T-helper 2 cell treated with Interferon-gamma antibody and Interleukin-4, amounts not matched to agents 5 μg/mL and 100 μg/mL, for 36 hours (primary cell): ENCODE measurements around the gene DDX11.
"Not testable (repeated sequence)": the region's sequence is repeated elsewhere in the genome, so short reads cannot be mapped to it uniquely, and the experiment has no call there.

Source experiments
- DNase-seq: peaks from one replicate; pipeline ENCODE4 v3.0.0; 2021; ENCODE audit warnings: low spot score
- H3K27ac Mint-ChIP-seq: one replicate; pipeline ENCODE4 v1.8.0; 2021; ENCODE audit warnings: mild to moderate bottlenecking, mixed read lengths
- H3K27me3 Mint-ChIP-seq: one replicate; pipeline ENCODE4 v1.8.0; 2021; ENCODE audit warnings: low read depth, mixed read lengths
- H3K36me3 Mint-ChIP-seq: one replicate; pipeline ENCODE4 v1.8.0; 2021; ENCODE audit warnings: low read depth, mixed read lengths
- H3K4me1 Mint-ChIP-seq: one replicate; pipeline ENCODE4 v1.8.0; 2021; ENCODE audit warnings: low read depth, mixed read lengths
- H3K4me3 Mint-ChIP-seq: one replicate; pipeline ENCODE4 v1.8.0; 2022; ENCODE audit warnings: mild to moderate bottlenecking, moderate library complexity, mixed read lengths
- H3K9me3 Mint-ChIP-seq: one replicate; pipeline ENCODE4 v1.8.0; 2021; ENCODE audit warnings: mixed read lengths

Gene DDX11

DNA sequence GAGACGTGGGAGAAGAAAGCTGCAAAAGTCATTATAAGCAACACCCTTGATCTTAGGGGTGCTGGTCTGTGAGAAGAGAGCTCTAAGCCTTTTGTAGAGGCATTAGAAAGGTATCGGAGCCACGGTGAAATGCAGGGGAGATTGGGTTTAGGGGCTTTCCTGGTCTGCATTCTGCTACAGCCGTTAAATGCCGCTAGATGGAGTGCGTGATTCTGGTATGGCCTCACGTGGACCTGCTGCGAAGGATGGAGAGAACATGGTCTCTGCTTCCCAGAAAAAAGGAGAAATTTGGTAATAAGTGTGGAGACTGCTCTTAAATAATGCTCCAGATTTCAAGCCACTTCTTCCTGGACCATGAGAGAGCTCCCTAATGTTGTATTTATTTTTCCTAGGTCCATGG is 4.3 kb downstream of the DDX11 start:
- not testable (repeated sequence) for H3K4me3 Mint-ChIP-seq, H3K9me3 Mint-ChIP-seq, DNase-seq, H3K27ac Mint-ChIP-seq, H3K27me3 Mint-ChIP-seq
- Mint-ChIP-seq H3K36me3 (peaks cover 24% of the 10 kb centered on the region), H3K4me1 (peaks cover 25% of the 10 kb centered on the region)

DNA sequence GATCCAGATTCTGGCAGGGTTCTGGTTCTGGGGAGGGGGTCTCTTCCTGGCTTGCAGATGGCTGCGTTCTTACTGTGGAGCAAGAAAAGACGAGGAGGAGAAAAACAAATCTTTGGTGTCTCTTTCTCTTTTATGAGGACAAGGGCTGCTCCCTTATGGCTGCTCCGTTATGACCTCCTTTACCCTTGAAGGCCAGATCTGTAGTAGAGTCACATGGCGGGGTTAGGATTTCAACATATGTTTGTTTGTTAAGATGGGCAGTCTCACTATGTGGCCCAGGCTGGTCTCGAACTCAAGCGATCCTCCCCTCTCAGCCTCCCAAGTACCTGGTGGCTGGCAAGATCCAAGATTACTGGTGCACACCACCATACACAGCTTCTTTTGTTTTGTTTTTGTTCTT is 5.8 kb downstream of the DDX11 start:
- H3K4me3 Mint-ChIP-seq, H3K27ac Mint-ChIP-seq, DNase-seq, H3K27me3 Mint-ChIP-seq, H3K9me3 Mint-ChIP-seq: not testable (repeated sequence)
- Mint-ChIP-seq H3K36me3 (peaks cover 29% of the 10 kb centered on the region), H3K4me1 (peaks cover 22% of the 10 kb centered on the region)

DNA sequence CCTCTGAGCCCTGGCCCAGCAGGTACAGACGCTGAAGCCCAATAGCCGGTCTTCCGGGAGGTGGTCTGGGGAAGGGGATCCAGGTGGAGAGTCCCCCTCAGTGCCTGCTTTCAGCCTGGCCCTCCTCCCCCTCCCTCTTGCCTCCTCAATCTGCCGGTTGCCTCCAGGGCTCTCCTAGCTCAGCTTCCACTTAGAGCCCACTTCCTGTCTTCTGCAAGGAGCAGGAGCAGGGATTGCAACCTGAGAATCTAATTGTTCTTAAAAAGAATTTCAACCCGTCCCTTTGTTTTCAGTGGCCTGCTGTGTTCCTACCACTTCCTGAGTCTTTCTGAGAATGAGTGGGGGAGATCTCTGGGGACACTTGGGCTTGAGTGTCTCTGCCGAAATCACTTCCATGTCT is 6.6 kb downstream of the DDX11 start:
- peaks cover 20% of the 10 kb centered on the region for H3K4me1 Mint-ChIP-seq
- not testable (repeated sequence) for H3K27me3 Mint-ChIP-seq, DNase-seq, H3K9me3 Mint-ChIP-seq
- peak overlapping the region; percentile 56 for H3K4me3 Mint-ChIP-seq
- H3K27ac Mint-ChIP-seq, result peak overlapping the region; percentile 79
- H3K36me3 Mint-ChIP-seq, result peaks cover 32% of the 10 kb centered on the region

DNA sequence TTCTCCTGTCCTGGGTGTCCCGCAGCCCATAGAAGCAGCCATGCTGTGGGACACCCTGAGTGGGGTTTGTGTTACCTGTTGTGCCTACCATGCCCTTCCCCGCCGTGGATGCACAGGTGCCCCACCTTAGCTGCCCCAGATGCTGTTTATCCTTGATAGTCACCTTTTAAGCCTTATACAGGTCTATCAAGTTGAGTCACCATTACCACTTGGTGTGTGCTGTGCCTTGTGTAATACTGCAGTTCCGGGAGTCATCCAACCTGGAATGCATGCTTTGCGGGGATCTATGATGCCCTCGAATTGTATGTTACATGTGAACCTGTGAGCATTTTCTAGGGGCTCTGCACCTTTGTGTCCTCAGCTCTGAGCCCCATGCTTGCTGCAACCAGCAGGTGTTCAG is 7.6 kb downstream of the DDX11 start:
- not testable (repeated sequence) for H3K4me3 Mint-ChIP-seq, DNase-seq, H3K9me3 Mint-ChIP-seq, H3K27me3 Mint-ChIP-seq, H3K27ac Mint-ChIP-seq
- peaks cover 13% of the 10 kb centered on the region for H3K4me1 Mint-ChIP-seq
- H3K36me3 Mint-ChIP-seq, result peaks cover 28% of the 10 kb centered on the region

DNA sequence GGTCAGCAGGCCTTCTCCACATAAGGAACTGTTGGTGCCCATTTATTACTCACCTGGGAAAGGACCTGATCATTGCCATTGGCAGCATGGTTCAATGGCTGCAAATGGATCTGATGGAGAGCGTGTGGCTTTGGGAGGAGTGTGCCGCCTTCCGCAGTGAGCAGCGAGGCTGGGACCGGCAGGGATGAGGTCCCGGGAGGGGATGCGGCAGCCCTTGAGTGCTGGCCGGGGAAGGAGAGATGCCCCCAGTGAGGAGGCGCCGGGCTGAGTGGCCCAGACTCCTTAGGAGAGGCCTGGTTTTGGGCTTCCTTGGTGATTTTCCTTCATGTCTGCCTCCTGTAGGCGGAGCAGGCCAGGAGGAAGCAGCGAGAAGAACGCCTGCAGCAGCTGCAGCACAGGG is 10.6 kb downstream of the DDX11 start:
- H3K9me3 Mint-ChIP-seq, H3K27me3 Mint-ChIP-seq, H3K4me3 Mint-ChIP-seq, H3K27ac Mint-ChIP-seq, H3K4me1 Mint-ChIP-seq, DNase-seq: not testable (repeated sequence)
- peaks cover 29% of the 10 kb centered on the region for H3K36me3 Mint-ChIP-seq

DNA sequence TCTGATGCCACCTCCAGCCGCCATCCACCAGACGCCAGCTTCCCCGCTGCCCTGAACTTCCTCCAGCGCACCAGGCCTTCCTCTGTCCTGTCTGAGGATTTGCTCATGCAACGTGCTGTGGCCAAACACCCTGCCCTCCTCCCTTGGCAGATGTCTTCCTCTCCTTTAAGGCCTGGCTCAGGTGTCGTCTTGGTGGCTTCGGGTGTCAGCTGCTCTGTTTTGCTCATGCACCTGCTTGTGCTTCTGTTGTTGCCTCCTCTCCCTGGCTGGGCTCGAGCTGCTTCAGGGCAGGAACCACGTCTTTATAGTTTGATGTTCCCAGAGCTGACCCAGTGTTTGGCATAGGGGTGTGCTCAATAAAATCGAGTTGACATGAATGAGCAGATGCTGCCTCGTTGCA is 12.4 kb downstream of the DDX11 start:
- not testable (repeated sequence) for H3K9me3 Mint-ChIP-seq, H3K27ac Mint-ChIP-seq, DNase-seq, H3K27me3 Mint-ChIP-seq, H3K4me3 Mint-ChIP-seq, H3K4me1 Mint-ChIP-seq
- H3K36me3 Mint-ChIP-seq, result peaks cover 19% of the 10 kb centered on the region

DNA sequence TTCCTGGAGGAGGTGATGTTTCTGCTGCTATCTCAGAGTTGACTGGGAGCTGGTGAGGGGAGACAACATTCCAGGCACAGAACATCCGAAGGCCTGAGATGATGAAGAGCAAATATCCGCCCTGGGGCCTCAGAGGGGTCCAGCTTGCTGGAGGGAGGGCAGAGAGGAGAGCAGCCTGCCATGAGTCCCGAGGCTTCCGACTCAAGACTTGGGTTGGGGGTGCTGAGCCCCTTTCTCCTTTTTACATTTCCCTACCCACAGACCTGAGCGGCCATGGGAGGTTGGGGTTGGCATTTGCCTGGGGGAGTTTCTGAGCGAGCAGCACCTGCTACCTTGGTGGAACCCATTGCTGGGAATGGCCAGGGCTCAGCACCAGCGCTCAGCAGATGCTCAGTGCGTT is 13.8 kb downstream of the DDX11 start:
- not testable (repeated sequence) for DNase-seq, H3K4me3 Mint-ChIP-seq, H3K9me3 Mint-ChIP-seq, H3K27me3 Mint-ChIP-seq, H3K27ac Mint-ChIP-seq, H3K4me1 Mint-ChIP-seq
- H3K36me3 Mint-ChIP-seq, result peaks cover 20% of the 10 kb centered on the region

DNA sequence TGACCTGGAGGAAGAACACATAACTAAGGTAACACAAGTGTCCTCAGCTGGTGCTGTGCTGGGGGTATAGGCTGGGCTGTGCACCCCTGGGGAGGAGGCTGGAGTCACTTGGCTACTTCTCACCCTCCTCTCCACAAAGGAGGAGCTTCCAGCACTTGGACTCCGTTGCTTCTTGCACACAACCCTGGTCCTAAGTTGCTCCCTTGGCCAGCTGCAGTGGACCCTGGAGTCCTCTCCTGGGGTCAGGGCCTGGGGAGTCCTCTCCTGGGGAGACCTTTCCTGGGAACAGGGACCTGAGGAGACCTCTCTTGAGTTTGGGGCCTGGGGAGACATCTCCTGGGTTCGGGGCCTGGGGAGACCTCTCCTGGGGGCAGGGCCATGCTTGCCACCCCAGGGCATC is 14.3 kb downstream of the DDX11 start:
- H3K4me1 Mint-ChIP-seq, H3K27me3 Mint-ChIP-seq, DNase-seq, H3K27ac Mint-ChIP-seq, H3K9me3 Mint-ChIP-seq, H3K4me3 Mint-ChIP-seq: not testable (repeated sequence)
- peaks cover 24% of the 10 kb centered on the region for H3K36me3 Mint-ChIP-seq

DNA sequence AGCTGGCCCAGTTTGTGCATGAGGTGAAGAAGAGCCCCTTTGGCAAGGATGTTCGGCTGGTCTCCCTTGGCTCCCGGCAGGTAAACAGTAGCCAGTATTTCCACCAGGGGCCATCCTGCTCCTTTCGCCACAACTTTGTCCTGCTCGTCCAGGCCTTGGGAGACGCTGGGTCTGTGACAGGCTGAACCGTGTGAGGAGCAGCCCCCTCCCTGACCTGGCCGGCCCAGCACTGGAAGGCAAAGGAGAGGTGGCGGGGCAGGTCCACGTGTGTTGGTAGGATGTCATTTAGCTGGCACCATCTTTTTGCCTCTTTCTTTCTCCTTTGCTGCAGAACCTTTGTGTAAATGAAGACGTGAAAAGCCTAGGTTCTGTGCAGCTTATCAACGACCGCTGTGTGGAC is 15.4 kb downstream of the DDX11 start:
- Mint-ChIP-seq H3K27ac (no peak overlapping the region), H3K4me3 (no peak overlapping the region), H3K4me1 (no peaks in the 10 kb centered on the region), H3K36me3 (peaks cover 26% of the 10 kb centered on the region), H3K9me3 (no peaks in the 10 kb centered on the region), H3K27me3 (no peaks in the 10 kb centered on the region)
- DNase-seq, result no peak

DNA sequence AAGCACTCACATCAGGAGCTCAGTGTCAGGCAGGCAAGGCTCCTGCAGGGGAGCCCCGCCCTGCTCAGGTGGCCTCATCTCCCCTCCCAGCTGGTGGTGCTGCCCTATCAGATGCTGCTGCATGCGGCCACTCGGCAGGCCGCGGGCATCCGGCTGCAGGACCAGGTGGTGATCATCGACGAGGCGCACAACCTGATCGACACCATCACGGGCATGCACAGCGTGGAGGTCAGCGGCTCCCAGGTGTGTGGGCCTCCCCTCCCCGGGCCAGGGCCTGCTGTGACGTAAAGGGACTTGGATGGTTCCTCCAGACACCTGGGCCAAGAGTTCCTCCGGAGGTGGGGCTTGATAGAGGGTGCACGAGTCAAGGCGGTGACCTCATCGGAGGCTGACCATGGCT is 18.0 kb downstream of the DDX11 start:
- H3K4me1 Mint-ChIP-seq, H3K27ac Mint-ChIP-seq, DNase-seq, H3K27me3 Mint-ChIP-seq, H3K9me3 Mint-ChIP-seq, H3K4me3 Mint-ChIP-seq: not testable (repeated sequence)
- peaks cover 28% of the 10 kb centered on the region for H3K36me3 Mint-ChIP-seq

DNA sequence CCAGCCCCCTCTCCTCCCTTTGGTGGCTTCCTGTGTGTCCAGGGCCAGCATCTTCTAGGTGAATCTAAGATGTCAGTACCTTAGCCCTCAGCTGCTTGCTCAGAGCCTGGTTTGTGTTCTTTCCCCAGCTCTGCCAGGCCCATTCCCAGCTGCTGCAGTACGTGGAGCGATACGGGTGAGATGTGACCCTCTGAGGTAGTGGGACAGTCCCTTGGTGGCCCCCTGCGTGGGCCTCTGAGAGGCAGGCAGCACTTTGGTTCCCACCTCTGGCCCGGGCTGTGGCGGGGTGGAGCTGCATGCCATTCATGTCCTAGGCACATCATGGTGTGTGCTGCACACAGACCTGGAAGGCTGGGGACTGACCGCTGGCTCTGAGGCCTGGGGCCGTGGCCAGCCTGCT is 19.1 kb downstream of the DDX11 start:
- DNase-seq, H3K27me3 Mint-ChIP-seq, H3K9me3 Mint-ChIP-seq, H3K4me3 Mint-ChIP-seq, H3K4me1 Mint-ChIP-seq, H3K27ac Mint-ChIP-seq: not testable (repeated sequence)
- H3K36me3 Mint-ChIP-seq, result peaks cover 29% of the 10 kb centered on the region

DNA sequence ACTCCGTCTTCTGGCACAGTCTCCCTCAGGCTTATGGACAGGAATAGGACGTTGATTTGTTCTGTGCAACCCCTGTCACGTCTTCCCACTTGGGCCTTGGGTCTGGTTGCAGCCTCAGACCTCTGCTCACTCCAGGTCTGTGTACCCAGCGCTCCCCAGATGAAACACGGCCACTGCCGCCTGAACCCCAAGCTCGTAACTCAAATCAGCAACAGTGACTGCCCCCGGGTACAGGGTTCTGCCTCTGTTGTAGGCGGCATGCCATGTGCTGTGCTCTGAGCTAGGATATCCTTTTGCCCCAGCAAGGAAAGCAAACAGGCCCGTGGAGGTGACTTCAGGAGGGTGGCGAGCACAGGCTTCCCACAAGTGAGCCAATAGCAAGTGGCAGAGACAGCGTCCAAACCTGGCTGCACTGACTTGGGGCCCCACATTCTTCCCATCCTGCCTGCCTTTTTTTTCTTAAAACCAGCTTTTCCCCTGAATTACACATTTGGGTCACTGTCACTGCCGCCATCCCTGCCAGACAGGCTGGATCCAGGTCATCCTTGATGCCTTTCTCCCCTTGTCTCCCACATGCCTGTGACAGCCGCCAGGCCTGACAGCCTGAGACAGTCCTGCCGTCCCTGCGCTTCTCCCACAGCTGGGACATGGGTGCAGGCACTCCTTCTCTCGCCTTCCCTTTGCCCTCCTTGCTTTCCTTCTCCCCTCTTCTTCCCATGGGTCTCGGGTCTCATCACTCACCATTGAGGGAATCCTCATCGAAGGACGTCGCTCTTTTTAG is 21.6 kb downstream of the DDX11 start:
- not testable (repeated sequence) for H3K4me1 Mint-ChIP-seq

DNA sequence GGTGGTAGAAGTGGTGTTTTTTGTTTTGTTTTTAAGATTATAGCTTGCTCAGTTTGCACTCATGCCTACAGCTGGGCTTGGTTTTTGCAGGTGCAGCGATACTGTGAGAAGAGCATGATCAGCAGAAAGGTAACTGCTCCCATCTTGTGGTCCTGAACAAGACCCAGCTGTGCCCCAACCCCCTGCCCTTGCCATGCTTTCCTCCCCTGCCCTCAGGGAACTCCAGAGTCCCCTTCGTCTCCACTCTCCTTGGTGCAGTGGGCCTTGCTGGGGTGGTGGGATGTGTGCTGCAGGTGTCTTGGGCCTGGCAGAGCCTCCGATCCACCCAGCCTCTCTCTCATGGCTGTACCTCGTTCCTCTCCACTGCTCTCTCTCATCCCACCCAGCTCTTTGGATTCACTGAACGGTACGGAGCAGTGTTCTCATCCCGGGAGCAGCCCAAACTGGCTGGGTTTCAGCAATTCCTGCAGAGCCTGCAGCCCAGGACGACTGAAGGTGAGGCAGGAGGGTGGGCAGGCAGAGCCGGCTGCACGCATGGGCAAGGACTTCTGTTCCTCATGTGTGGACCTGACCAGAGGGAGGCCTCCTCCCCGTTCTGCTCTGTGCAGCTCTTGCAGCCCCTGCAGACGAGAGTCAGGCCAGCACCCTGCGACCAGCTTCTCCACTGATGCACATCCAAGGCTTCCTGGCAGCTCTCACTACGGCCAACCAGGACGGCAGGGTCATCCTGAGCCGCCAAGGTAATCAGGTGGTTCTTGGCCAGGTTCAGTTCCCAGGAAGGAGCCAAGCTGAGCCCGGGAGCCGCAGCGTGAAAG is 22.8 kb downstream of the DDX11 start:
- H3K9me3 Mint-ChIP-seq, DNase-seq, H3K4me3 Mint-ChIP-seq, H3K27ac Mint-ChIP-seq, H3K4me1 Mint-ChIP-seq, H3K27me3 Mint-ChIP-seq: not testable (repeated sequence)
- H3K36me3 Mint-ChIP-seq, result peaks cover 28% of the 10 kb centered on the region

More for the DNA sequence above, 21.6 kb downstream of the DDX11 start:
- not testable (repeated sequence) for H3K4me3 Mint-ChIP-seq, DNase-seq, H3K27ac Mint-ChIP-seq, H3K27me3 Mint-ChIP-seq, H3K9me3 Mint-ChIP-seq
- peaks cover 27% of the 10 kb centered on the region for H3K36me3 Mint-ChIP-seq

DNA sequence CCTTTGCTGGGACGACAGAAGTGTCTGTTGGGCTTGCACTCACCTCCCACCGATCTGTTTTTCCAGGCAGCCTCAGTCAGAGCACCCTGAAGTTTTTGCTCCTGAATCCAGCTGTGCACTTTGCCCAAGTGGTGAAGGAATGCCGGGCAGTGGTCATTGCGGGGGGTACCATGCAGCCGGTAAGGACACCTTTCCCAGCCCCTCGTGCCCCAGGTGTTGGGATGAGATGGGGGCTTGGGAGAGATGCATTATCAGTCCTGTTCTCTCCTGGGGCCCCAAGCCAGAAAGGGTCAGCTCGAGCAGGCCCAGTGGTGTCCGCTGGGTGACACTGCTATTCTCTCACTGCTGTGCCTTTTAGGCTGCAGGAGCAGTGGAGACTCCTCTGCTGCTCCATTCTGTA is 24.2 kb downstream of the DDX11 start:
- not testable (repeated sequence) for H3K4me3 Mint-ChIP-seq, H3K9me3 Mint-ChIP-seq, H3K27me3 Mint-ChIP-seq, H3K4me1 Mint-ChIP-seq, DNase-seq, H3K27ac Mint-ChIP-seq
- peaks cover 26% of the 10 kb centered on the region for H3K36me3 Mint-ChIP-seq
